ENCODE results near the gene SMAD5.

SMAD5 gene

GRCh38 chr5:136132557-136133221 lies at the start of gene SMAD5:
SMAD5 (plus strand) TSS chr5:136132845; CDS start chr5:136153761, 20,916 bp downstream.
- peak; percentile 95 for DNase-seq (ENCODE audit: low read depth)

DNA sequence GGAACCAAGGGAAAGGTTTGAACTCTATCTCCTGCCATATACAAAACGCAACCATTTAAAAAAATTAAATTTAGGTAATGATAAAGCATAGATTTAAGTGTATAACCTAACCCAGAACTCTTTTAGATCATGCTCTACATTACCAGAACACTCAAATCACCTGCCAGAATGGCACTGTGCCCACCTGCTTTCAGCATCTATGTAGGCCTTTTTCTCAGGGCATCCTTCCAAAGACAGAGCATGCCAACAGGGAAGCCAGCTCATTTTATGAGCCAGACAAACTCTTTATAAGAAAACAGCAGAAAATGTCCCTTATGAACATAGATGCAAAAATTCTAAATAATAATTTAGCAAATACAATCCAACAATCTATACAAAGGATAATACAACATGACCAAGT lies 47.9 kb upstream of the SMAD5 start:
- no peak for DNase-seq (ENCODE audit: low read depth)

- no peak for DNase-seq (ENCODE audit: low read depth)
Measured at GRCh38 chr5:136086783-136087566, 45.7 kb upstream of the SMAD5 start.

GRCh38 chr5:136087961-136088871 lies 44.4 kb upstream of the SMAD5 start:
- DNase-seq (ENCODE audit: low read depth) = peak; percentile 38

GRCh38 chr5:136089791-136090190 lies 42.9 kb upstream of the SMAD5 start:
- DNase-seq (ENCODE audit: low read depth) = no peak

- no peak for DNase-seq (ENCODE audit: low read depth)
Measured at GRCh38 chr5:136090319-136090718, 42.3 kb upstream of the SMAD5 start.

DNA sequence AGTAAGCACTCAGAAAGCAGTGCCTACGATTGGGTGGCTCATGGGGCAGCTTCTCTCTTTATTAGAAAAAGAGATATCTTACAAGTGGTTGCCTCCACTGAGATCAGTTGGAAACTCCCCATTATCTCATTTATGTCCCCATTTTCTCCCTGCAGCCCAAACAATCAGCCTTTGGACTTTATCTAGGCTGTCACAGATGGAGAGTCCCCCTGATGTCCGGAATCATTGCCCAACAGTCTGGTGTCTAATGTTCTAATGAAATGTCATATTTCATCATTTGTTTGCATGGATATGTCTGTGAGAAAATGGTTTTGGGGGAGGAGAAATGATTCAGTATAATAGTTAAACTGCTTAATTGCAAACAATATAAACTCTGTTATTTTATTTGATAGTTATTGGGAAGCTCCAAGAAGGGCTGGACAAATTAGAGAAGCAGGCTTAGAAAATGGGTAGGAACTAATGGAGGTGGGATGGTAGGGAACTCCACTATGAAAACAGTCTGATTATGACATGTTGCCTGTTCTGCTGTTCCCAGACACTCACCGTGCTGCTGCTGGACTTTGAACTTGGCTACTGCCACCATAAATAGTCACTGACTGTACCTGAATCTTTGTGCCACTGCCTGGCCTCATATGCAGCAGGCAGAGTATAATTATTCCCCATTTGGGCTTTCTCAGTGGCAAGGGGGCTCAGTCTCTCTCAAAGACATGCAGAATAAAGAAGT lies 38.3 kb upstream of the SMAD5 start:
- DNase-seq (ENCODE audit: low read depth) = no peak

GRCh38 chr5:136094913-136095641 lies 37.6 kb upstream of the SMAD5 start:
- DNase-seq (ENCODE audit: low read depth) = no peak

DNA sequence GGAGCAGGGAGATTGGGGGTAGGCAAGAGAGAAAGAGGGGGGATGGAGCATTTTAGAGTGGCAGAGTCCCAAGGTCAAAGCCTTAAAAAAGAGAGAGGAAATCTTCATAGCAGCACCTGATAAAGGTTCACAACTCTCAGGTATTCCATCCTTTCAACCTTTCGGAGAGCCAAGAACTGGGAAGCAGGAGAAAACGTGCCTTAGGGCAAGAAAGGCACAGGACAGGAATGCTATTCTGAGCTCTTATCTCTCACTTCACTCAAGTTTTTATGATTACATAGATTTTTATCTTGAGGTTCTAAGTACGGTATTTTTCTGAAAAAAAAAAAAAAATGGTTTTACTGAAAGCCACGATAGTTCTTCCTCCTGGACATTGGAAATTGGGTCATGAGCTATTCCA lies 34.5 kb upstream of the SMAD5 start:
- DNase-seq (ENCODE audit: low read depth) = no peak

DNA sequence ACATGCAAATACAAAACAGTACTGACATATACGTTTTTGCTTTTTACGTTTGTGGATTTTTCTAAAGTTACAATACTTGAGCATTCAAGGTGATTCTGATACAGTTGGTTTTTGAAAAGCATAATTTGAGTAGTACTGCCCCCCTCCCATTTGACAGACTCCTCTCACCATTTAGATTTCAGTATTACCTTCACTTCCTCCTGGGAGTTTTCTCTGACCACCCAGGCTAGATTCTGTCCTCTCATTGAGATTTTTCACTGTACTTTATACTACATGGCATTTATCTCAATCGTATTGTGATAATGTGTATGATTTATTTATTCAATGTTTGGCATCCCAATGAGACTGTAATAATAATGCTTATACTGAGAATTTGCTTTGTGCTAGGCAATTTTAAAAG lies 32.8 kb upstream of the SMAD5 start:
- DNase-seq (ENCODE audit: low read depth) = no peak

DNA sequence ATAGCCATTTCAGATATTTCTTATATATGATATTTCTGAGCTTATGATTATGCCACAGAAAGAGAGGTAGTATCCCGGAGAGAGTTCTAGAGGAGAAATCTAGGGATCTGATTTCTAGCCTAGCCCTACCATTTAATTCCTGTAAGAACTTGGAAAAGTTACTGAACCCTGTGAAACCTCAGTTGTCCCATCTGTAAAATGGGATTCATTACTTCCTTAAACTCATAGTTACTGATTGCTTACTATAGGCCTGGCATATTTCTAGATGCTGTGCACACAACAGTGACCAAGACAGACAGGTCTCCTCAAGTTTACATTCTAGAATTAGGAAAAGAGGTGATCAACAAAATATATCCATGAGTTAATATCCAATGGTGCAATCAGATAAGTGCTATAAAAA lies 30.8 kb upstream of the SMAD5 start:
- DNase-seq (ENCODE audit: low read depth) = no peak

DNA sequence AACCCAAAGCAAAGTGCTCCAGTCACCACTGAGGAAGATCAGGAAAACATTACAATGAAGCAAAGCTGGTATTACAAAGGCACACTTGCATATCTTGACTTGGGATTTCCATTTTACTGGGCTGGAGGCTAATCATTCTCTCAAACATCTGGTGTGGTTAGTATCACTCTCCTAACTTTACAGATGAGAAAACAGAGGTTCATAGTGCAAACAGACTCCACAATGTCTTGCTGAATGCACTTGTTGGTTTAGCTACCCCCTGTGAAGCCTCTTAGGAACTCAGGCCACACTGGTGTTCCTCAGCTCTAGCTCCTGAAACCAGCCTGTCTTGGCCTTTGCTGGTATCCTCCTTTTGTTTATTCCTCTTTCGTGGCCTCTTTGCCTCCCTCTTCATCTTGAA lies 29.5 kb upstream of the SMAD5 start:
- no peak for DNase-seq (ENCODE audit: low read depth)

DNA sequence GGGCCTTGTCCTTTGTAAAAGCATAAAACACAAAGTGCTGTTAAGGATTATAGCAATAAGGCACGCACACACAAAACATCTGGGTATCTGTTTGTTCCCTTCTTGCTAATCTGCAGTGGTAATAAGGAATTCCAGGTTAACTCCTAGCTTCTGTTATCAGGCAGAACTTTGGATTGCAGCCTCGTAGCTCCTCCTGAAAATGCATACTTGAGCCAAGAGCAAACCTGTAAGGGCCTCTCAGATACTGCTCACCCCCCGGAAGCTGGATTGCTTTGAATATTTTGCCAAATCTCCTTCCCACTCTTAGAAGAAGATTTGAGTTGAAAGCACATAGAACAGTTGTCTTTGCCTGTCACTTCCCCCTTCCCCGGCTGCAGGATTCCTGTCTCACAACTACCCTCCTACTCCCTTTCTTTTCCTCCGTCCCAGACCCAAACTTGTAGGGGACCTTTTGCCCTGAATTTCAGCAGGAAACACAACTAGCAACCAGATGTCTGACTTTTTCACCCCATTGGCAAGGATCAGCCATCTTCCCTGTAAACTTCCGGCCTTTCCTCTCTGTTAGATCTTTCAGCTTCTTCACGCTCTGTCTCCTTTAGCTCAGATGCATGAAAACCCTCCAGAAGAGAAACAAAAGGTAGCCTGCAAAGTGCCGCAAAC lies 28.2 kb upstream of the SMAD5 start:
- no peak for DNase-seq (ENCODE audit: low read depth)

DNA sequence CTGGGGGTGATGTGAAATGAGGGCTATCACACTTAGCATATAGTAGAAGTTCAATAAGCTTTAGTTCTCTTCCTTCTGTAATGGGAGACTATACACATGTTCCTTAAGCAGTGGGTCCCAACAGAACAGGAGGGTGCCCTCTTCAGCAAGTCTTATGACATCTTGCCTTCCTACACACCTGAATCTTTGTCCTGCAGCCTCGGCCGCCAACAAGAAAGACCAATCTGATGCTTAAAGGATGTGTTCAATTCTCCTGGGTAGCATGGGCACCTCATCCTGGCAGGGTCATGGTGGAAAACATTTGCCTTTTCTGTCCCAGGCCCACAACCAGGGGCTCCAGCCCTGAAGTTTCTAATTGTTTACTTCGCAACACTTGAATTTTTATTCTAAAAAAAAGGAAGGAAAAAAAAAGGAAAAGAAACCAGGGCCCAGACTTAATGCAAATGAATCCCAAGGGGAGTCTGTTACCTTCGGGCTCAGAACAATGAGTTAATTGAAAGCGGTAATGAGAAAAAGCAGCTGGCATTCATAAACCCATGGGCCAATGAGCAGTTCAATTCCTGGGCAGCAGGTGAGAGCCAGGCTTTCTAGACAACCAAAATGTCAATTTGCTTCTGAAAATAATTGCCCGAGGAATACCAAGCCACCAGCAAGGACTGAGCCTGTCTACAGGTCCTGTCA lies 26.2 kb upstream of the SMAD5 start:
- DNase-seq (ENCODE audit: low read depth) = no peak

DNA sequence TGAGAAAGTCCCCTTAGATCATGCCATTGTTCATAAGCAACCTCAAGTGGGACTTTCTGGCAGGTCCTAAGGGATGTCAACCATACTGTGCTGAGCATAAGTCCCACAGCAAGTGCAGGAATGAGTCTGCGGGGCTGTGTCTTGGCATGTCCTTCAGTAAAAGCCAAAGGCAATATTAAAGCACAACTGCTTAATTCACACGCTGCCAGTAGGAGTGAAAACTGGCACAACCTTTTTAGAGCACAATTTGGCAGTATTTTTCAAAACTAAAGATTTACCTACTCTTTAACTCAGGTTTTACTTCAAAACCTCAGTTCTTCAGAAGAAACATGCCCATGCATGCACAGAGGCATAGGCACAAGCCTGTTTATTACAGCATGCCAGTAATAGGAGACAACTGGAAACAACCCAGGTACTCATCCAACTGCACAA lies 24.4 kb upstream of the SMAD5 start:
- DNase-seq (ENCODE audit: low read depth) = no peak

DNA sequence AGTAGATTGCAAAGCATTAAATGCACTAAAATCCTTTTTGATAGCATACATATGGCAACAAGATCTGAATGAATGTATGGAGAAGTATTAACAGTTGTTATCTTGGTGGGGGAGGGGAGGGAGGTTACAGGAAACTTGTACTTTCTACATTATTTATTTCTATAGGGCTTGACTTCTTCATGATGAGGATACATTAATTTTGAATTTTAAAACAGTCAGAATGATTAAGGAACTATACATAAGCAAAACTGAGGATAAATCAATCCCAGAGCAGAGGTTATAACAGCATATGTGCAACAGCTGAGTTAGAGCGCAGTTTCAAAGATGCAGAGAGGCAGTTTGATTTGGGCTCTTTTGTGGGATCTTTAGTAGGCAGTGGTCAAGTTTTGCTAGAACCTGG lies 23.9 kb upstream of the SMAD5 start:
- no peak for DNase-seq (ENCODE audit: low read depth)

DNA sequence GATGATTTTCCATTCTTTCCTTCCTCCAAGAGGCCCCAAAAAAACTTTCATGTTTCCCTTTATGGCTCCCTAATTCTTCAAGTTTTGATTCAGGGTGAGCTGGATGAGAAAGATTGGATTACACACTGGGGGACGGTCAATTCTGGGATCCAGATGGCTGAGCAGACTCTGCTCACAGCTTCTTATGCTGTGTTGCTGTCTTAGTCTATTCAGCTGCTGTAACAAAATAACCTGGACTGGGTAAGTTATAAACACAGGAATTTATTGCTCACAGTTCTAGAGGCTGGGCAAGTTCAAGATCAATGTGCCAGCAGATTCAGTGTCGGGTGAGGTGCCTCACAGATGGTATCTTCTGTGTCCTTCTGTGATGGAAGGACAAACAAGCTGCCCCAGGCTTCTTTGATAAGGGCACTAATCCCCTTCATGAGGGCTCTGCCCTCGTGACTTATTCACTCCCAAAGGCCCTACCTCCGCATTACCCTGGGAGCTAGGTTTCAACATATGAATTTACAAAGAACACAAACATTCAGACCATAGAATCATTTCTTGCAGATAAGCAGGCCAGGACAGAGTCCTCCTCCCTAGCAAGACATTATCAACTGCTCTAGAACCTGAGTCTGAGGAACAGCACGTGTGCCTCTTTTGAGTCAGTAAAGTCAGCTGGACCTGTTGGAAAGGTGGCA lies 23.1 kb upstream of the SMAD5 start:
- DNase-seq (ENCODE audit: low read depth) = no peak

DNA sequence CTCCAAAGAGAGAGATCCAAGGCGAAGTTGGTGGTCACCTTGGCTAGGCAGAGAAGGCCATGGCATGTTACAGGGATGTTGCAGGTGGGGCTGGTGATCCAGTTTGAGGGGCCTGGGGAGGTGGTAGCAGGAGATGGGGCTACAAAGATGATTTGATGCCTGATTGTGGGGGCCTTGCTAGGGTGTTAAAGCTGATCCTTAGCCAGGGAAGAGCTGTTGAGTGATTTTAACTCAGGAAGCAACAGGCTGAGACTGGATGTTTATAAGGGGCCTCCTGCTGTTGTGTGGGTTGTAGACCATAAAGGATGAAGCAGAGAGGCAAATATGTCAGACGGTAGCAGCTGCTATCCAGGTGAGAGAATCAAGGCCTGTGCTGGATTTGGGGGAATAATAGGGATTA lies 19.0 kb upstream of the SMAD5 start:
- DNase-seq (ENCODE audit: low read depth) = no peak

DNA sequence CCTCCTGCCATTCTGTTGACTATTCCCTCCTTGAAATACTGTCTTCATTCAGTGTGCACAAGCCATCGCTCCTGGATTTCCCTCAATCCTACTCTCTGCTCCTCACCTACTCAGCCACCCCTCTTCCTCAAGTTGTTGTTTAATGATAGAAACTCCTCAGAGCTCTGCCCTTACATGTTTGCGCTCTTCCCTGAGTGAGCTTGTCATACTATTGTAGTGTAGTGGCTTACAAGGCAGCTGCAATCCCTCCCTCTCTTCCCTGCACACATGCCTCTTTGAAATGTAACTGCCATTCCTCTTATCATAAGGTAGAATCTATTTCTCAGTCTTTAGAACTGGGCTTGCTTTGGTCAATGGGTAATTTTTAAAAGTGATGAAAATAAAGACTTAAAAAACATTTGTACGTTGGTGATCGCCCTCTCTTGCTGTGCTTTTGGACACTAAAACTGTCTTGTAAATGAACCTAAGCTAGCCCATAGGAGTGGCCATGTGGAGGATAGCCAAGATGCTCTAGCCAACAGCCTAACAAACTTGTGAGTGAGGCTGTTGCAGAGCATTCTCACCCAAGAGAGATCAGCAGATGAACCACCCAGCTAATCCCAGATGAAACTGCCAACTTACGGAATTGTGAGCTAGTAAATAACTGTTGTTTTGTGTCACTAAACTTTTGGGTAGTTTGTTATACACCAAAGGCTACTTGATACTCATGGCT lies 18.1 kb upstream of the SMAD5 start:
- DNase-seq (ENCODE audit: low read depth) = no peak

All from iris pigment epithelial cell (primary cell).